Tongue (tissue), 2 donors: ENCODE data around the gene TARDBP. TPM values are rescaled to one million over a fixed set of nuclear protein-coding genes. Genes with fewer than 3 reads are reported as not detected.
"Not testable (repeated sequence)": the region's sequence is repeated elsewhere in the genome, so short reads cannot be mapped to it uniquely, and the experiment has no call there.

Experiments
- DNase-seq: peaks from one replicate; pipeline ENCODE4 v3.0.0-alpha.2; 2015
- total RNA-seq: library from RNA; depleted of rRNA; stranded (reverse); fragments of >200 nt; gene quantifications from one replicate; pipeline ENCODE4 v1.2.3, GENCODE V29; 2014

Gene TARDBP
- total RNA-seq, 1 donor from 2014 or later = 218 TPM

GRCh38 chr1:10992864-10993263 is 19.6 kb upstream of the TARDBP start:
- no peak for DNase-seq

DNA sequence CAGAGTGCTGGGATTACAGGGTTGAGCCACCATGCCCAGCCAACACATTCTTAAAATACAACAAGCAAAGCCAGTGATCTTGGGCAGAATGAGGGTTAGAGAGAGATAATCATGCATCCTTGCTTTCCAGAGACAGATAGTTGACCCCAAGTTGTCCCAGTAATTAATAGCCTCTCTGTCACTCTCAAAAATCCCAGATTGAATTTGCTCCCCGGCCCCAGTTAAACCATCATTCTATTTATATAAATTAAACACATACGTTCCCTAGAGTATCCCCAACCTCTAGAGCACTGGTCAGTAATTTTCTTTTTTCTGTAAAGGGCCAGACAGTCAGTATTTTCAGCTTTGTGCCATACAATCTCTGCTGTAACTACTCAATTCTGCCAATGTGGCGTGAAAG is 16.4 kb upstream of the TARDBP start:
- no peak for DNase-seq

- DNase-seq = no peak
These were observed 11.9 kb upstream of the TARDBP start for GRCh38 chr1:11000526-11000925.

GRCh38 chr1:11013160-11013531 is 692 bp downstream of the TARDBP start:
- no peak for DNase-seq

- DNase-seq = not testable (repeated sequence)
These were observed 6.9 kb downstream of the TARDBP start for GRCh38 chr1:11019358-11019757.

DNA sequence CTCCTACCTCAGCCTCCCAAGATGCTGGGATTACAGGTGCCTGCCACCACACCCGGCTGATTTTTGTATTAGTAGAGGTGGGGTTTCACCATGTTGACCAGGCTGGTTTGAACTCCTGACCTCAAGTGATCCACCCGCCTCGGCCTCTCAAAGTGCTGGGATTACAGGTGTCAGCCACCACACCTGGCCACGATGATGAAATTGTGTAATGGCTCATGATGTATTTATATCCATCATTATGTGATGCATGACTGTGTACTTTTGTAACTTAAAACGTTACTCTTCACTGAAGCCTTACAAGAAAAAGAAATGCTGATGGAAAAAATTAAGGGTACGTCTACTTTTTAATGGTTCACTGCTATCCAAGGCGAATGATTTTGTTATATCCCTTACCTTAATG is 7.5 kb downstream of the TARDBP start:
- DNase-seq = no peak

GRCh38 chr1:11023201-11023600 is 10.7 kb downstream of the TARDBP start:
- DNase-seq = no peak

GRCh38 chr1:11024154-11024873 is 11.9 kb downstream of the TARDBP start:
- no peak for DNase-seq

- no peak for DNase-seq
These were observed 12.4 kb downstream of the TARDBP start for GRCh38 chr1:11024874-11025203.

- DNase-seq = no peak
These were observed 13.2 kb downstream of the TARDBP start for GRCh38 chr1:11025618-11026017.

GRCh38 chr1:11026052-11026451 is 13.6 kb downstream of the TARDBP start:
- no peak for DNase-seq

DNA sequence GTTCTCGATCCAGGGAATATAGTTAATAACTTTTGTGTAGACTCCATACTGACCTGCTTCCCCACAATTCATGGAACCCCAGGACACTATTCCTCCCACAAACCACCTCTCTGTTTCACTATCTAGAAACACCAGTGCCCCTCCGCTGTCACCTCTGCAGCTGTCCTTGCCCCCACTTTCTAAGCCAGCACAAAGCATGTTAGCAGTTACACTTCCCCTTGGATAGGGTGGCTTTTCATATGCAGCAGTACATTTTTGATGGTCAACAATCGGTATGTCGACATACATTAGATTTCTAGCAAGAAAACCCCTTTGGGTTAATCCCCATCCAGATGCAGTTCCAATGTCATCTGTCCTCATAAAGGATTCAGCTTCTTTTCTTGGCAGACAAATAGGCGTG is 14.4 kb downstream of the TARDBP start:
- no peak for DNase-seq

- no peak for DNase-seq
These were observed 14.9 kb downstream of the TARDBP start for GRCh38 chr1:11027316-11027715.

DNA sequence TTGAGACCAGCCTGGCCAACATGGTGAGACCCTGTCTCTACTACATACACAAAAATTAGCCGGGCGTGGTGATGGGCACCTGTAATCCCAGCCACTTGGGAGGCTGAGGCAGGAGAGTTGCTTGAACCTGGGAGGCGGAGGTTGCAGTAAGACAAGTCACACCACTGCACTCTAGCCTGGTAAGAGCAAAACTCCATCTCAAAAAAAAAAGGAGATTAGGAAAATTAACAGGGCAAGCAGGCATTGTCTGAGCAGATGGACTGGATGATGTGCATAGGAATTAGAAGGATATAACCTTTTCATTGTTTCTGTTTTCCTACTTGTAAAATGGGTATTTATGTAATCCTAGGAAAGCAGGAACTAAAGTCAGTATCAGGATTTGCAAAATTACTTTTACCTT is 15.6 kb downstream of the TARDBP start:
- DNase-seq = no peak

GRCh38 chr1:11030865-11031264 is 18.4 kb downstream of the TARDBP start:
- no peak for DNase-seq

GRCh38 chr1:11031624-11032262 is 19.3 kb downstream of the TARDBP start:
- DNase-seq = no peak

DNA sequence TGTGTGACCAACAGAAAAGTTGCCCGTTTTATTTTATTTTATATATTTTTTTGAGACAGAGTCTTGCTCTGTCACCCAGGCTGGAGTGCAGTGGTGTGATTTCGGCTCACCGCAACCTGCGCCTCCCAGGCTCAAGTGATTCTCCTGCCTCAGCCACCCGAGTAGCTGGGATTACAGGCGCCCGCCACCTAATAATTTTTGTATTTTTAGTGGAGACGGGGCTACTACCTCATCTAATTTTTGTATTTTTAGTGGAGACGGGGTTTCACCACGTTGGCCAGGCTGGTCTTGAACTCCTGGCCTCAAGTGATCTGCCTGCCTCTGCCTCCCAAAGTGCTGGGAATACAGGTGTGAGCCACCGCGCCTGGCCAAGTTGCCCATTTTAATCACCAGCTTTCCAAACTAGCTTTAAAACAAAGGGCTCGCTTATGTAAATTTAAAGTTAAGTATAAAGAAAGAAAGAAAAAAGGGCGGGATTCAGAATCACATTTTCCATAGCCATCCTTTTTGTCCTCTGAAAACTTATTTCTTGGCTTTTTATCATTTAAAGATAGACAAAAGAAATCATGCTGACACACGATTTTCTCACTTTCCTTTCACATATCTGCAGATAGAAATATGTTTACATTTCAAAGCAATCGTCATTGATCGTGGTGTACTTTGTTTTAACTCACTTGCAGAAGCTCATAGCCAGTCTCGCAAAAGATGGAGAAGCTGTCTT is 24.7 kb downstream of the TARDBP start:
- DNase-seq = not testable (repeated sequence)

GRCh38 chr1:11037740-11038182 is 25.3 kb downstream of the TARDBP start:
- peak; percentile 95 for DNase-seq

DNA sequence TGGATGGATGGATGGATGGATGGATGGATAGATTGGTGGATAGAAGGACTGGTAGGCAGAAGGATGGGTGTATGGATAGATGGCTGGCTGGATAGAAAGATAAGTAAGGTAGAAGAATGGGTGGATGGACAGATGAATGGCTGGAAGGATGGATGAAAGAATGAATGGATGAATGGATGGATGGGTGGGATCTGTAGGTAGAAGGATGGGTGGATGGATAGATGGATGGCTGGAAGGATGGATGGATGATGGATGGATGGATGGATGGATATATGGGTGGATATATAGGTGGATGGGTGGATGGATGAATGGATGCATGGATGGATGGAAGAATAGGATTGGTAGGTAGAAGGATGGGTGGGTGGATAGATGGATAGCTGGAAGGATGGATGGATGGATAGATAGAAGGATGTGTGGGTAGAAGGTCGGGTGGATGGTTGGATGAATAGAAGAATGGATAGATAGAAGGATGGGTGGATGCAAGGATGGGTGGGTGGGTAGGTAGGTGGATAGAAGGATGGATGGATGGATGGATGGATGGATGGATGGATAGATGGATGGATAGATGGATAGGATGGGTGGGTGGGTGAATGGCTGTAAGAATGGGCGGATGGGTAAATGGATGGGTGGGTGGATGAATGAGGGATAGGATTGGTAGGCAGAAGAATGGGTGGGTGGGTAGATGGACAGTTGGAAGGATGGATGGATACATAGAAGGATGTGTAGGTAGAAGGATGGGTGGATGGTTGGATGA is 27.1 kb downstream of the TARDBP start:
- no peak for DNase-seq

GRCh38 chr1:11040105-11040429 is 27.6 kb downstream of the TARDBP start:
- not testable (repeated sequence) for DNase-seq

DNA sequence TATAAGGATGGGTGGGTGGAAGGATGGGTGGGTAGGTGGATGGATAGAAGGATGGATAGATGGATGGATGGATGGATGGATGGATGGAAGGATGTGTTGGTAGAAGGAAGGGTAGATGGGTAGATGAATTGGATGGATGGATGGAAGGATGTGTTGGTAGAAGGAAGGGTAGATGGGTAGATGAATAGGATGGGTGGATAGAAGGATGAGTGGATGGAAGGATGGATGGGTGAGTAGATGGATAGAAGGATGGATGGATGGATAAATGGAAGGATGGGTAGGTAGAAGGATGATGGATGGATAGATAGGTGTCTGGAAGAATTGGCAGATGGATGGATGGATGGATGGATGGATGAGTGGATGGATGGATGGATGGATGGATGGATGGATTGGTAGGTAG is 28.6 kb downstream of the TARDBP start:
- no peak for DNase-seq

DNA sequence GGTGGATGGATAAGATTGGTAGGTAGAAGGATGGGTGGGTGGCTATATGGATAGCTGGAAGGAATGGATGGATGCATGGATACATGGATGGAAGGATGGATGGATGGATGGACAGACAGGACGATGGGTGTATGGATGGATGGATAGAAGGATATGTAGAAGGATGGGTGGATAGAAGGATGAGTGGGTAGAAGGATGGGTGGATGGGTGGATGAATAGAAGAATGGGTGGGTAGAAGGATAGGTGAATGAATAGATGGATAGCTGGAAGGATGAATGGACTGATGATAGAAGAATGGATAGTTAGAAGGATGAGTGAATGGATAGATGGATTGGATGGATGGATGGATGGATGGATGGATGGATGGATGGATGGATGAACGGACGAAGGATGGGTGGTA is 29.6 kb downstream of the TARDBP start:
- no peak for DNase-seq
